ENCODE data around the gene MAP2K2. TPM values are rescaled to one million over a fixed set of nuclear protein-coding genes. Genes with fewer than 3 reads are reported as not detected.

The MAP2K2 gene
- total RNA-seq, 2 donors from 2014 or later, result 211 to 260 TPM

- no peak overlapping the region for H3K9ac ChIP-seq (ENCODE audit: low read depth in 2 of 2, low read length in 2 of 2)
- no peak overlapping the region for H3K27ac ChIP-seq
- H3K36me3 ChIP-seq, result no peaks in the 10 kb centered on the region
- DNase-seq, result no peak
- H3K27me3 ChIP-seq, result no peaks in the 10 kb centered on the region
- peaks cover 4% of the 10 kb centered on the region for H3K4me1 ChIP-seq
- TF ChIP-seq CTCF (IDR thresholded peaks at IDR 0.05), result no peak
- intact Hi-C loops (cut with DNase I), result no loop called here
- no peaks in the 10 kb centered on the region for H3K9me3 ChIP-seq
- no peak overlapping the region for H3K4me3 ChIP-seq
Measured at GRCh38 chr19:4121815-4122214, 2.1 kb downstream of the MAP2K2 start.

- no peak overlapping the region for H3K27ac ChIP-seq
- H3K36me3 ChIP-seq, result no peaks in the 10 kb centered on the region
- peaks cover 4% of the 10 kb centered on the region for H3K4me1 ChIP-seq
- no peak for DNase-seq
- intact Hi-C loops (cut with DNase I), result no loop called here
- no peaks in the 10 kb centered on the region for H3K9me3 ChIP-seq
- H3K9ac ChIP-seq (ENCODE audit: low read depth in 2 of 2, low read length in 2 of 2), result no peak overlapping the region
- no peak overlapping the region for H3K4me3 ChIP-seq
- TF ChIP-seq CTCF (IDR thresholded peaks at IDR 0.05), result no peak
- H3K27me3 ChIP-seq, result no peaks in the 10 kb centered on the region
Measured at GRCh38 chr19:4121273-4121612, 2.7 kb downstream of the MAP2K2 start.

- Histone ChIP-seq H3K9ac (ENCODE audit: low read depth in 2 of 2, low read length in 2 of 2) (no peak overlapping the region), H3K27ac (no peak overlapping the region), H3K36me3 (no peaks in the 10 kb centered on the region), H3K9me3 (no peaks in the 10 kb centered on the region), H3K4me1 (peaks cover 4% of the 10 kb centered on the region), H3K27me3 (no peaks in the 10 kb centered on the region), H3K4me3 (no peak overlapping the region)
- DNase-seq, result no peak
- intact Hi-C loops (cut with DNase I), result no loop called here
- TF ChIP-seq CTCF (IDR thresholded peaks at IDR 0.05), result no peak
Measured at GRCh38 chr19:4120559-4121272, 3.2 kb downstream of the MAP2K2 start.

- no peak for DNase-seq
- H3K9ac ChIP-seq (ENCODE audit: low read depth in 2 of 2, low read length in 2 of 2), result no peak overlapping the region
- H3K4me1 ChIP-seq, result peaks cover 4% of the 10 kb centered on the region
- TF ChIP-seq CTCF (IDR thresholded peaks at IDR 0.05), result no peak
- H3K9me3 ChIP-seq, result no peaks in the 10 kb centered on the region
- H3K27ac ChIP-seq, result no peak overlapping the region
- H3K27me3 ChIP-seq, result no peaks in the 10 kb centered on the region
- no peak overlapping the region for H3K4me3 ChIP-seq
- intact Hi-C loops (cut with DNase I), result no loop called here
- no peaks in the 10 kb centered on the region for H3K36me3 ChIP-seq
Measured at GRCh38 chr19:4119763-4120162, 4.2 kb downstream of the MAP2K2 start.

DNA sequence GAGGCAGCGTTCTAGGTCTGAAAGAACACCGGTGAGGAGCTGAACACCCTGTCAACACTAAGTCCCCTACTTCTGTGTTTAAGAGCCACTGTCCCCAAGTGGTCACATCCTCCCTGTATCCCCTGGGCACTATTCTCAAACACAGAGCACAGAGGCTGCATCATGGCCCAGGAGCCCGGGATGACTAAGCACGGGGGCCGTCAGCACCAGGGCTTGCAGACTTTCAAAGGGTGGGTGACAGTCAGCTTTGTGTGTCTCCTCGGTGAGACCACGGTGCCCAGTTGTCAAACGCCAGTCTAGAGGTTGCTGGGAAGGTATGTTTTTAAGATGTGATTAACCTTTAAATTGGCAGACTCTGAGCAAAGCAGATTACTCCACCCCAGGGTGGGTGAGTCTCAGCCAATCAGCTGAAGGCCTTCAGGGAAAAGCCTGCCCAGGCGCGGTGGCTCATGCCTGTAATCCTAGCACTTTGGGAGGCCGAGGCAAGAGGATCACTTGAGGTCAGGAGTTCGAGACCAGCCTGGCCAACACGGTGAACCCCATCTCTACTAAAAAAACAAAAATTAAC, 8.0 kb downstream of the MAP2K2 start:
- Histone ChIP-seq H3K4me1 (no peaks in the 10 kb centered on the region), H3K9ac (ENCODE audit: low read depth in 2 of 2, low read length in 2 of 2) (no peak overlapping the region), H3K27ac (no peak overlapping the region), H3K4me3 (no peak overlapping the region), H3K27me3 (no peaks in the 10 kb centered on the region), H3K36me3 (no peaks in the 10 kb centered on the region), H3K9me3 (no peaks in the 10 kb centered on the region)
- no peak for DNase-seq
- intact Hi-C loops (cut with DNase I), result no loop called here
- no peak for TF ChIP-seq CTCF (IDR thresholded peaks at IDR 0.05)
